CD4-positive, alpha-beta T cell treated with Interleukin-4 for 1 hour (primary cell): ENCODE measurements around the gene TBX18.

Experiments
- DNase-seq, 2 donors: peaks; one replicate each; pipeline ENCODE4 v3.0.0-alpha.2; 2020 to 2022

The TBX18 gene

DNA sequence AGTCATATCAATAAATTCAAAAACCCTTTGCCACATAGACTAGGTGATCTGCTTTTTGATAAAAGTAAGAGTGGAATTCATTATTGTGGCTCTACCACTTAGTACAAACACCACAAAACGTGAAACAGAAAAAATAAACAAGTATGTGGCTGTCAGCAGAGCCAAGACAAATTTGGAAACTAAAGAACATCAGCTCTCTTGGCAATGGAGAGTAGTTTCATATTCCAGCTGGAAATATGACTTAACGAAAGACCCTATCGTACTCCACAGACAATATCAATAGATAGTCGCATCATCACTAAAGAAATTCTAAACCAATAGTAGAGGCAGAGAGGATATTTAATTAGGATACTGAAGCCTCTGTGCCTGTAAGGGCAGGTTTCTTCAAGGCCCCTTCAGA, 20.8 kb downstream of the TBX18 start:
- no peak for DNase-seq

DNA sequence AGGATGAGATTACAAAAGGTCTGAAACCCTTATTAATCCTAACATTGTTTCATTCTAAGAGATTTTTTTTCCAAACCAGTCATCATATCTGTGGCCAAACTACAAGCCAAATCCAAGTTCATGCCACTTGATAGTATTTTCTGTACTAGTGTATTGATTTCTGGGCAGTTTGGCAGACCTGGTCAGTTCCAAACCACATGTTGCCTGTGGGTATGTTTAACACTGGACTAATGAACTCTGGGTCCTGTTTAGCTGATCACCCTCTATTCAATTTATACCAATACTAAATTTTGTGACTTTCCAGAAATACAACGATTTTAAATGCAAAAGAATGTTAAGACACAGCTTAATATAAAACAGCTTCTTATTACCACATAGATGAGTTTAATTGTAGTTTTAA, 24.0 kb downstream of the TBX18 start:
- no peak for DNase-seq

DNA sequence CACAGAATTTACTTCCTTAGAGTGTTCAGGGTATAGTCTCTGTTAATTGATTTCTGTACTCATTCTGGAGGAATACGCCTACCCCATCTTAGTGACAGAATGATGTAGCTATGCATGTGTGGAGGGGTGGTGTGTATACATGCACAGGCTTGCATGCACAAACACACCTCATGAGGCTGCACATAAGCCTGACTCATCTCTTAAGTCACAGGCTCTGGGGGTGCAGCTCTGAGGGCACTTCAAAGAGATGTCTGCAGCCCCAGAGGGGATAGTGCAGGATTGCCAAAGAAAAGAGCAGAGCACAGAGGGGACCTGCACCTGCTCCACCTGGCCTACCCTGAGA, 24.6 kb downstream of the TBX18 start:
- no peak for DNase-seq

DNA sequence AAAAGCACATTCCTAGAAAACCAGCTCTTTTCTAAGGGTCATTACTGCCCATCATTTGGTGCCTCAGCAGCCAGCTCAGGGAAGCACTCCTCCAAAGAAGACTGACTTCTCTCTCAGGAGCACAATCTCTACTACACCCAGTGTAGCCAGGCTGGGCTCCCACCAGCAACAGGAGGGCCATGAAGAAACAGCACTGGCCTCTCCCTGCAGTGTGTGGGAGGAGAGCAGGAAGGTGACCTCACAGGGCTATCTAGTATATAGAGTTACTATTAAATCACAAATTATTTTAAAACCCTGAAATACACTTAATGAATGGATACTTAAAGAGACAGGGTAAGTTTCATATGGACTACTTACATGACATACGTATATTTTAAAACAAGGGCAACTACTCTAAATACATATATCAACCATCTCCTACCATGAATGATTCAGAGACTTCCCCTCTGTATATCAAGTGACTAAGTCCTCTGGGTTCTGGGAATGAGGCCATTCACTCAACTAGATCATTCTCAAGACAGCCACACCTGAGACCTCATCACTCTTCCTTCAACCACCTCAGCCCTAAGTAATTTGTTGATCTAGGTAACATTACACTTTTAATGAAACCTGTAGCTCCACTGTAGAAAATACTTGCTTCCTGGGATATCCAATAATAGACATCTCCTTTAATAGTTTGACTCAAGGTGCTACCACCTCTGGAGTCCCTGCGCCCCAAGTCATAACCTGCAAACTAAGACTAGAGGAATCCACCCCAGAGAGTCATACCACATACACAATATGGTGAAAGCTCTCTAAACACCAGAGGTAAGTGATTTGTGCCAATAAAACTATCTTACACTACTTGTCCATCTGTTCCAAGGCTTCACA, 25.2 kb downstream of the TBX18 start:
- DNase-seq, result no peak

DNA sequence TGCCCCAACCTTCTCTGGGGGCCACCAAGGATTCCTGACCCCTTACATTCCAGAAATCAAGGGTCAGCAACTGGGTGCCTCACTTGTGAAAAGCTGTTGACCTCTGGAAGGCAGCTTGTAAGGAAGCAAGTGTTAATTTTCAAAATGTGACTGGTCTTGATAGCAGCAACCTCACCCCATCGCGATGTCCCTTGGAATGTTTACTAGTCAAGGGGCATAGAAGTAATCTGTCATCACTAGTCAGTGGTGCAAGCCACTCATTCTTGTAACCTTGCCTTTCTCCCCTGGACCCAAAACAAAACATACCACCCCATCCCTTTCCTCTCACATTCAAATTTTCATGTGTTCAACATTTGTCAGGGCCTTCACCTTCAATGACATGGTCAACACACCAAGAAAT, 30.5 kb downstream of the TBX18 start:
- DNase-seq, result no peak

DNA sequence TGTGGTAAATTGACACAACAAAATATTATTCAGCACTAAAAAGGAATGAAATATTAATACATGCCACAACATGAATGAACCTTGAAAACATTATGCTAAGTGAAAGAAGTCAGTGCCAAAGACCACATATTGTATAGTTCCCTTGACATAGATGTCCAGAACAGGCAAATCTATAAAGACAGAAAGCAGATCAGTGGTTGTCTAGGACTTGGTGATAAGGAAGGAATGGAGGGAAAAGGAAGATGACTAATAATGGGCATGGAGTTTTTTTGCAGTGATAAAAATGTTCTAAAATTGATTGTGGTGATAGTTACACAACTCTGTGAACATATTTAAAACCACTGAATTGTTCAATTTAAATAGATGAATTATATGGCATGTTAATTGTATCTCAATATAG, 32.5 kb downstream of the TBX18 start:
- no peak for DNase-seq

DNA sequence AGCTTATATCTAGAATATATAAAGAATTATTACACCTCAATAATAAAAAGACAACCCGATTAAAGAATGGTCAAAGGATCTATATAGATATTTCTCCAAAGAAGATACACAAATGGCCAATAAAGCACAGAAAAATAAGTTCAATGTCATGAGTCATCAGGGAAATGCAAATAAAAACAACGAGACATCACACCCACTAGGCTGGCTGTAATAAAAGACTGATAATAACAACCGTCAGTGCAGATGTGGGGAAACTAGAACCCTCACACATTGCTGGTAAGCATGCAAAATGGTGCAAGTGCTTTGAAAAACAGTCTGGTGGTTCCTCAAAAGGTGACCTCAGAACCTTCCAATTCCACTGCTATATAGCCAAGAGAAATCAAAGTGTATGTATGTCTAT, 33.0 kb downstream of the TBX18 start:
- DNase-seq, result no peak

DNA sequence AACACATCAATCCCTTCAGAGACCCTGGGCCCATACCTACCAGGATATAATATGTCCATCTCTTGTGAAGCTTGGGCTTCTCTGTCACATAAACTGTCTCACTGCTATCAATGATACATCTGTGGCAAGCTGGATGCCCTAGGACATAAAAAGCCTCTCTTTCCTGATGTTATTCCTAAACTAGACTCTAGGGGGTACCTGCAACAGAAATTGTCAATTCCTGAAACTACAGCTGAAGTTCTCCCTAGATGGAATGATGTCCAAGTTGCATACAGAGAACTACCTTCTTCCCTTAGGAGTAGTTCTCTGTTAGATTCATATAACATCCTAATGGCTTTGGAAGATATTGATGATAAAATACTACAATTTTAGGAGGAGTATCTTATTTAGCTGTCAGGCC, 35.8 kb downstream of the TBX18 start:
- DNase-seq, result no peak

DNA sequence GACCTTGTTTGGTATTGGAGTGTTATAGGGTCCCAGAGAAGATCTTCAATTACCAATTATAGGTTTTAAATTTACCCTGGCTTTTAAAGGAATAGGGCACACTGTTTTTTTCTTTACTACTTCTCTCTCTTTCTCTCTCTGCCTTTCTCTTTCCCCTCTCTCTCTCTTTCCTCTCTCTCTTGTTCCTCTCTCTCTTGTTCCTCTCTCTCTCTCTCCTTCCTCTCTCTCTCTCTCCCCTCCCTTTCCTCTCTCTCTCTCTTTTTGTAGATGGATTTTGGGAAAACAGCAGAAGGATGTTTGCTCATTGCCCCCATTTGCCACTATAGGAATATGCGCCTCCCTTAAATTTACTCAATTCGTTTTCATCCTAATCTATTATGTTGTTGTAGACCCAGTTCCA, 45.2 kb downstream of the TBX18 start:
- DNase-seq, result no peak

DNA sequence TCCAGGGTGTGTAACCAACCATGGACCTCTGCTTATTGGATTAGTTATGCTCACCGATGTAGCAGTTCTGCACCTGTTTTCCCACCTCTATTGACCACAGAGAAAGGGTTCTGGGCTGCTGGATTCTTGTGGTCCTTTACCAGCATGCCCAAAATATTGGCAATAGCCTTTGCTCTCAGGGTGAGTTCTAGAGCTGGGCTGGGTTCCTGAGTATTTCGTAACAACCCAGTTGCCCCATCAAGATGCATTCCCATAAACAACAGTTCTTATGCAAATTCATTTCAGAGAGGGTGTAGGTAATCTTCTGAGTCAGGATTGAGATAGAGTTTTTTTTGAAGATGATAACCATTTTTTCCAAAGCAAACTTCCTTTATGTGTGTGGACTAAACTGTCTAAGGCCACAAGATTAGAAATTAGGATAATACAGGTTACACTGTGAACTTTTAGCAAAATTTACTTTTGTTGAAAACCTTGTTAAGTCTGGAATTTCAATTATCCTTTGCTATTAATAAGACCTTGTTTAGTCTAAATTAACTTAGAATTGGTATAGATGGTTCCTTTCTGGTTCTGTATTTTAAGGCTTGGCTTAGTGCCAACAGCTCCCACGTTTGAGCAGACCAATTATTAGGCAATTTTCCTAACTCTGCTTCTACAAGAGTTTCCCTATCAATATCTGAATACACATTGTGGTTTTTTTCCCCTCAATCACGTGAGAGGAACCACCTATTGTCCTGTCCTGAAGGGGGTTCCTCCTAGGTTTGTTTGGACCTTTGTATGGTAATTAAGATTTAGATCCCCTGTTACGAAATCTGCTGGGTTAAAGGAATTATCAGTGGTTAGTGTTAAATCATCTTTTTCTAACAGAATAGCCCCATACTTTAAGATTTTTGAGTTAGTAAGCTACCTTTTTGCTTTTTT, 46.1 kb downstream of the TBX18 start:
- DNase-seq, result no peak

DNA sequence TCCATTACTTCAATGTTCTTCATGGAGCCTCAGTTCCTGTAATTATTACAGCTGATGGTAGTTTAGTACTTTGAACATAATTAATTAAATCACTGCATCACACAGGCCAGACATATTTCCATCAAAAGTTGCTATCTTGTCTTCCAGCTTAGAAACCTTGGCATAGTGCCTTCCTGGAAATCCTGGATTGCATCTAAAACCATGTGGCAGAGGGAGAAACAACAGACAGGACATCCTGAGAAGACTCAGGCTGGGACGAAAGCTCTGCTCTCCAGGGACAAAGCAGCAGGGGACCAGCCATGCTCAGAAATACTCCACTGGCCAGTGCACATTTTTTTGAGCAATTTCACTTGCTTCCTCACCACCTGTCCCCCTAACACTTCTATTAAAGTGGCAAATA, 55.3 kb downstream of the TBX18 start:
- DNase-seq, result no peak

DNA sequence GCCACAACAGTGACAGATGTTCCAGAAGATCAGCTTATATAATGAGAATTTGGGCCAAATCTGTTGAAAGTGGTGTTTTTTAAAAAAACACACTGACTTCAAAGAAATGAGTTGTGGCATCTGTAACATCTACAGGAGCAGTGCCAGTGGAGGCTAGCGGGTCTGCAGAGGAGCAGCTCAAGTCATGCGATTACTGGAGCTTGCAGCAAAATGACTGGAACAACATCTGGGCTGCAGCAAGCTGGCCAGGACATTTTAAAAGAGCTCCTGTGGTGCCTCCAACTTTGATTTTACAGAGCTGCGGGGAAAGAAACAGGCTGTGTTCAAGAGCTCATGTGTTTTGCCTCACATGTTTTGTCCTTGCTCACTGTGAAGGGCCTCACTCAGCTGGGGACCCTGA, 57.2 kb downstream of the TBX18 start:
- no peak for DNase-seq

DNA sequence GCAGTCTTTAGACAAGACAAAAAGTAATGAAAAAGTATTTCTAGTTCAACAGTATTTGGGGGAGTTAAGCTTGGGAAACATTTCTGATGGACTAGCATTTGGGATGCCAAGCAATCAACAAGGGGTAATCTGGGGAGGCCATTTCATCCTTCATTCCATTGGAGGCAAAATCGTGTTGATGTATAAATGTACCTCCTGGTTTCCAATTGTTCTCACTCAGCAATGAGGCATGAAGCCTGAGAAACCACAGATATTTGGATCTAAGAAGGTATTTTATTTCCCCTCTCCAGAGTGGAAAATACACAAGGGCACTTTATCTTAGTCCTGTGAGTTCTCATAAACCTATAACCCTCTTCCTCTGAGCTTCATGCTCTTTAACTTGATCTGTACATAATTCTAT, 68.2 kb downstream of the TBX18 start:
- no peak for DNase-seq

DNA sequence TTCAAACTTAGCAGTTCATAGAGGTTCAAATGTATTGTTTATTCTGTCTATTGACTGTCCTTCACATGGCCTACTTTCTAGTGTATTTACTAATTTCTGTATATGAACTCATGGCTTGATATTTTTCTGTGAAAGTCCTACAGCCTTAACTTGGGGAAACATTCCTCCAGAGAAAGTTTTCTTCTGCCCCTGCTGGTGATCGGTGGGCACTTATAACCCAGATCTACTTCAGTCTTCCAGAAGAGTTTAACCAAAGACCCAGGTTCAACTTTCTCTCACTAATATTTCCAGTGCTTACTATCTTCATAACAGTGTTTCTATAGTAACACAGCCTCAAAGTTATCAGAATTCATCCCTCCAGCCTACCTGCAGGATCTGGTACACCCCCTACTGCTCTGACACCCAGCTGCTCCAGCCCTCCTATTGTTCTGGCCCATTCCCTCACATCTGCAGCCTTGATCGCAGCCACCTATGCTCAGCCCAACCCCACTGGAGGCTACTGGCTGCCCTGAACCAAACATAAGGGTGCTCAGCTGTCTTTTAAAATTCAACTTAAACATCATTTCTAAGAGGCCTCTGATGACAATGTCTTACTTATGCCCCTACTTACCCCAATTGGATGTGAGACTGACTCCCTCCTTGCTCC, 72.3 kb downstream of the TBX18 start:
- no peak for DNase-seq

DNA sequence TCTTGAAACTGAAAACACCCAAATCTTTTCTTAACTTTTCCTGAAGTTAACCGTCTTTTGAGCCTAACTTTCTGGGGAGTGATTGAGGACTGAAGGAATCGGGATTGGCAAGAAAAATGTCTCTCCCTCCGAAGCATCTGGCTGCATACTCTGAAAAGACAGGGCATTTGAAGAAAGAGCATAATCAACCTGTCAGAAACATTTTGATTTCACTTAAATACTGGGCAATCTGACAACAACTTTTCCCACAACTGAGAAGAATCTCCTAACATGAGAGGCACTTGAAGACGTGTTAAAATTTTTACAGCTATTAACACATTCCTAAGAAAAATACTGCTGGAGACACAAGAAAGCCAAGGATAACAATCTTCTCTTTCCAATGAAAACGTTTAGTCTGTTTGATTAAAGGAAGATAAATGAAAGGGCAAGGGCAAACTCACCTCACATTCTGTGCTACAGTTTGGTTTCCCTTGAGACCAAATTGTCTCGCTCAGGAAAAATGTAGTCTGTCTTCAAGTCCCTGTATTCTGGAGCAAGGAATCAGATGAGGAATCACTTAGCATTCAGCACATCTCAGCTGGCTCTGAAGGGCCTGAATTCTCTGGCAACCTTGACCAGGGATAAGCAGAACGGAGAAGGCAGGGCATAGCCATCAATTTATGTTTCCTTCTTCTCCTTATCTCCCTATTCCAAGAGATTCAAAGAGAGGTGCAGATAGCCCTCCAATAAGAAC, 76.1 kb downstream of the TBX18 start:
- DNase-seq, result no peak

DNA sequence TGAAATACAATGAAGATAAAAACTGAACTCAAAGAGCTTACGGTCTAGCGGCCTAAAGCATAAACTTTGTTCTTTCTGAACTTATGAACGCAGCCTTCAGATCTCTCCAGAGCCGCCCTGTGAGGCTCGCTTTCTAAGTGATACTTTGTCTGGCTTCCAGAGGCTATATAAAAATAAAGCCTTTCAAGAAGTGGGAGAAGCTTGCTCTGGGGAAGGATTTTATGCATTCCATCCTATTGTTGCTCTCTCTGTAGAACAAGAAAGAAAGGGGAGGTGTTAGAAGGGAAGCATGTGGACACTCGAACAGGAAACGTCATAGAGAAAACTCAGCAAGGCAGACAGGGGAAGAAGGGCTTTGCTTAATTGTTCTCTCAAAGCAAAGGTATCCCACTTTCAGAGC, 77.0 kb downstream of the TBX18 start:
- DNase-seq, result no peak

DNA sequence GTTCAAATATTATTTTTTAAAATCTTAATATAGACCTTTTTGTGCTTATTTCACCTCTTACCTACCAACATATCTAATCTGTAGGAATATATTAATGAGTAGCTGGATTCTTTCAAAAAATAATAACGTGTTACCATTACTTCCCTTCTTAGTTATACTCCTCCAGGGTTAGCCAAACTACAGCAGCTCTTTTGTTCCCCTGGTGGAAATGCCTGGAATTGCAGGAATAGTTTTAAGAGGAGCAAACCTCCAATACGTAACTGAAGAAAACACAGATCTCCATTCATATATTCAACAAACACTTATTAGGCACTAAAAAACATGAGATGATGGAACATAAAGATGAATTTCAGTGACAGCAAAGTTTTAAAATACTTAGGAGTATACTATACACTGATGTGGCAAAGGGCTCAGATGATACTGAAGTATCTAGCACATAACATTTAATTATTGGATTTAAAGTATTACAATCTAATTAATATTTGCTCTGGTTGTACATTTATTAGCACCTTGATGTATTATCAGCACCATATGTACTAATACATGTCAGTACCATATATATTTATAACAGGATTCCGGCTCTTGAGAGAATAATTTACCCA, 78.3 kb downstream of the TBX18 start:
- DNase-seq, result no peak

DNA sequence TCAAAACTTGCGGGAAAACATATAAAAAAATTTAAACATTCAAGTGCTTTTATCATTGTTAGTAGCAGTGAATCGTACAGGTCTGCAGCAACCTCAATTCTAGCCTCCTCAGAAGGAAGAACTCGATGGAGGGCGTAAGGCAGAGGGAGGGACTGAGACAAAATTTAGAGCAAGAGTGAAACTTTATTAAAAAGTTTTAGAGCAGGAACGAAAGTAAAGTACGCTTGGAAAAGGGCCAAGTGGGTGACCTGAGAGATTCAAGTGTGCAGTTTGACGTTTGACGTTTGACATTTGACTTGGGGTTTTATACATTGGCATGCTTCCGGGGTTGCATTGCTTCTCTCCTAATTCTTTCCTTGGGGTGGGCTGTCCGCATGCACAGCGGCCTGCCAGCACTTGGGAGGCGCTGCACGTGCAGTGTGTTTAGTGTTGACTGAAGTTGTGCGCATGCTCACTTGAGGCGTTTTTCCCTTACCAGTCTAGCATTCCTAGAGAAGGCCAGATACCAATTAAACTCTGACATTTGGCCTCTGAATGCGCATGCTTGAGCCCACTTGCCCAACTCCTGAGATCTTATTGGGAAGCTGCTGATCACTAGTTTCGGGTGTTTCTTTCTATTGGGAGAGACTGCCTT, 82.6 kb downstream of the TBX18 start:
- DNase-seq, result no peak

DNA sequence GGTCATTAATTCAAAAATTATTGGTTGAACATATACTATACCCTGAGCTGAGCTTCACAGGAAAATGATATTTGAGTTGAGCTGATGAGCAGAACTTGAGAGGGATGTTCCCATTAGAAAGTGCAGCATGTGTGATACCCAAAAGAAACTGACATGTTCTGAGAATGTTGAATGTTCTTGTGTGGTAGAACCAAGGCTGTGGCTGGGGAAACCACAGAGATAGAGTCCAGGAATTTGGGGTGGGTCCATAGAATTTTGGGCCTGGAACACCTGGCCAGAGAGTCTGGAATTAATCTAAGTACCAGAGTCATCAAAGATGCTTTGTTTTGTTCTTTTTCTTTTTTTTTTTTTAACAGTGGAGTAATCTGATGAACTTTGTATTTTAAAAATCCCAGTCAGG, 88.7 kb downstream of the TBX18 start:
- DNase-seq, result no peak

DNA sequence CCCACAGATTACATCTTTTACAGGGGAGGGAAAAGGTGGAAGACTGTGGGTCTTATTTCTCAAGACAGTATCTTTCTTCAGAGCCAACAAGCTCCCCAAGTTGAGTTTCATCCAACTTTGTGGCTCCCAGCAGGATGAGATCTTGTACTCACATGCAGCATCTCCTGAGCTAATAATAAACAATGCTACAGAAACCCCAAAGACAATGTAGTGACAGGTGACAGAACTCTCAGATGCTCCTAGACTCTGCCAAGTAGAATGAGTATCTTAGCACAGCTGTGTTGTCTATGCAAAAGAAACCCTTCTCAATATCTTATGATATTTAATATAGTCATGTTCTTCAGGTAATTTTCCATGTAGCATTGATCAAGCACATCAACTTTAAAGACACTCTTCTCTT, 90.0 kb downstream of the TBX18 start:
- no peak for DNase-seq

DNA sequence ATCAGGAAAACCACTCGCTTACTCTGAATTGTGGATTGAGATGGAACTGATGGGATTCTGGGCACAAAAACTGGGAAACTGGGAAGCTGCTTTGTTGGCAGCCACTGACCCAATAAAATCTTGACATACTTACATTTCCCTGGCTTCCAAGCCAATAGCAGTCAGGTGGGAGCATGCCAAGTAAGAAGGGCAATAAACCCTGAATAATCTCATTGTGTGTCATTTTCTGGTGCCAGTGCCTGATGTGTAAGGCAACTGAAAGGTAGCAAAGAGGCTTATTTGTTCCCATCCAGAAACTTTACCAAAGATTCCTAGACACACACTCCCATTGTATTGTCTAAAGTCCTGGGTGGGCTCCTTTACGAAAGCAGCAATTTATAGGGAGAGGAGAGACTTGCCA, 93.2 kb downstream of the TBX18 start:
- no peak for DNase-seq

DNA sequence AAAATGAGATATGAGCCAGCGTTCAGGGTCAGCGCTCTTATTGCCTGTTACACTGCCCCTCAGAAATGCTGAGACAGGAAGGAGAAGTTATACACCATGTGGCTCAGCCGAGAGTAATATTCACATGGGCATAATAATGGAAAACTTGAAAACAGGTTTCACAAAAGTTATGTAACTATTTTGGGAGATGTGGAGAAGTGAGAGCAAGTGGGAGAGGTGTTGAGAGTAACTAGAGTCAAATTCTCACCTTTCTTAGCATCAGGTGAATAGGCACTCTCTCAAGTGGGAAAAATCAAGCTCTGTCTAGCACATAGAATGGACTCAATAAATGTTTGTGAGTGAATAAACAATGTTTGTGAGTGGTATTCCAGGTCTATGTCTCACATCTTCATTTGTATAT, 94.5 kb downstream of the TBX18 start:
- no peak for DNase-seq
